Endodermal cell (in vitro differentiated cells): ENCODE data around the gene XYLT1. TPM values are rescaled to one million over a fixed set of nuclear protein-coding genes. Genes with fewer than 3 reads are reported as not detected.

Experiments used
- DNase-seq: peaks from one replicate; pipeline ENCODE4 v3.0.0-alpha.2; 2017
- H3K27ac ChIP-seq: 2 replicates; pipeline ENCODE4 v1.5.1; 2013; ENCODE audit warnings: mild to moderate bottlenecking, low read depth, low read length, moderate library complexity
- H3K27me3 ChIP-seq: 2 replicates; pipeline ENCODE4 v1.6.1; 2013; ENCODE audit warnings: mild to moderate bottlenecking, low read length, moderate library complexity; ENCODE audit not compliant: insufficient read depth, control insufficient read depth, poor library complexity, severe bottlenecking
- H3K36me3 ChIP-seq: 2 replicates; pipeline ENCODE4 v1.7.0; 2013; ENCODE audit warnings: mild to moderate bottlenecking, low read length, moderate library complexity; ENCODE audit not compliant: control insufficient read depth, insufficient read depth
- H3K4me1 ChIP-seq: one replicate; pipeline ENCODE4 v1.7.0; 2013; ENCODE audit warnings: low read length; ENCODE audit not compliant: control insufficient read depth, insufficient read depth
- H3K4me3 ChIP-seq: 2 replicates; pipeline ENCODE4 v1.5.1; 2013; ENCODE audit warnings: mild to moderate bottlenecking, low read length, moderate library complexity
- H3K9ac ChIP-seq: 2 replicates; pipeline ENCODE4 v1.6.1; 2013; ENCODE audit warnings: mild to moderate bottlenecking, low read length, moderate library complexity; ENCODE audit not compliant: poor library complexity, severe bottlenecking; ENCODE audit errors: extremely low read depth
- H3K9me3 ChIP-seq: 2 replicates; pipeline ENCODE4 v1.6.1; 2013; ENCODE audit warnings: mild to moderate bottlenecking, low read length, moderate library complexity; ENCODE audit not compliant: control insufficient read depth
- H3K27ac Mint-ChIP-seq: 2 replicates; pipeline ENCODE4 v1.8.0; 2020; ENCODE audit warnings: mixed read lengths
- H3K27me3 Mint-ChIP-seq: 2 replicates; pipeline ENCODE4 v1.8.0; 2021; ENCODE audit warnings: mild to moderate bottlenecking, mixed read lengths; ENCODE audit not compliant: insufficient read depth
- H3K36me3 Mint-ChIP-seq: 2 replicates; pipeline ENCODE4 v1.8.0; 2020; ENCODE audit warnings: low read depth, mixed read lengths
- H3K4me1 Mint-ChIP-seq: 2 replicates; pipeline ENCODE4 v1.8.0; 2020; ENCODE audit warnings: mixed read lengths
- H3K4me3 Mint-ChIP-seq: 2 replicates; pipeline ENCODE4 v1.8.0; 2020; ENCODE audit warnings: mild to moderate bottlenecking, moderate library complexity, mixed read lengths
- H3K9me3 Mint-ChIP-seq: 2 replicates; pipeline ENCODE4 v1.8.0; 2020; ENCODE audit warnings: mild to moderate bottlenecking, mixed read lengths
- WGBS, 2 experiments: methylation state at CpG; one replicate each; pipeline versions ENCODE4 v1.1.5 to v1.1.7; 2013; ENCODE audit warnings: missing lambda C conversion rate in 2 of 2, mixed read lengths in 1 of 2; ENCODE audit not compliant: insufficient coverage in 1 of 2, insufficient read length in 1 of 2; 5-methylcytosine and 5-hydroxymethylcytosine counted together
- total RNA-seq, 2 donors: library from RNA; stranded (reverse); fragmentation: NEBNext Ultra II Directional in 1 of 2; extraction: Animal tissue kit (Norgen Biotek cat#: 25700) in 1 of 2; gene quantifications; 2 replicates in 1 of 2; 3 replicates in 1 of 2; pipeline ENCODE4 v1.2.1, GENCODE V29; 2021
- TF ChIP-seq, protein P1 (sequence below): fragments of 200-600 bp; sonication (generic); conservative IDR thresholded peaks from 2 replicates; pipeline ENCODE4 v1.5.0; 2021; ENCODE audit warnings: antibody characterized with exemption, mild to moderate bottlenecking

XYLT1 gene
- total RNA-seq, 2 donors from 2014 or later, result 26.8 to 28.5 TPM

DNA sequence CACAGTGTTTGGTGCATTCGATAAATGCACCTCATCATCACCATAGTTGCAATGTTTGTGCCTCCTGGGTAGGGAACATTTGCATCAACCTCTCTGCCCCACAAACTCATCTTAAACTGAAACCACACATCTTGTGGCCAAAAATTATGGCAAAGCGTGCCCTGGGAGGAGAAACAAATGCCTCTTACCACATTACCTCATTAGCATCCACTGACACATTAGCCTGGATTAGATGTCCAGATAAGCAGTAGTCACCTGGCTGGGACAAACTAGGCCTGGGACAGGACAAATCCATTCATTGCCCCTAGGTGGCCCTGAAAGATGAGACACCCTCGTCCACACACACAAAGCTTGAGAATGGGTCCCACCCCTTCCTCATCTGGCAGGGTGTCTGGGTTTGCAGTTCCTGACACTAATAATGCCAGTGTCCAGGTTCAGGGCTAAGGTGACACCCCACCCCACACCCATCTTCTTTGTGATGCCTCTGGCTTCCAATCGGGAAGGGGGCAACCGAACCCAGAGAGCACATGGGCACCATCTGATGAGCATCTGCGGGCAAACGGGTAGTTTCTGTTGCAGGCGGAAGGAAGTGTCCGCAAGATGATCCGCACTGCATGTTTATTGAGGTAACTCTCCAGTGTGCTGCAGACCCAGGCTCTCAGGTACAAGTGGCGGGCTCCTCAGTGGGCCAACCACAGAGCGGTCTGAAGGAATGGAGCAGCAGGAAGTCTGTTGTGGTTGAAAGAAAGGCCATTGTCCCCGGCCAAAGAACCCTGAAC lies 8.6 kb downstream of the XYLT1 start:
- no peak overlapping the region for H3K4me3 ChIP-seq
- Mint-ChIP-seq H3K27me3 (no peaks in the 10 kb centered on the region), H3K27ac (no peak overlapping the region), H3K36me3 (peaks cover 21% of the 10 kb centered on the region), H3K4me1 (peaks cover 27% of the 10 kb centered on the region), H3K9me3 (no peaks in the 10 kb centered on the region), H3K4me3 (no peak overlapping the region)
- H3K9ac ChIP-seq, result no peak overlapping the region
- H3K4me1 ChIP-seq, result peaks cover 5% of the 10 kb centered on the region
- TF ChIP-seq, protein P1, sequence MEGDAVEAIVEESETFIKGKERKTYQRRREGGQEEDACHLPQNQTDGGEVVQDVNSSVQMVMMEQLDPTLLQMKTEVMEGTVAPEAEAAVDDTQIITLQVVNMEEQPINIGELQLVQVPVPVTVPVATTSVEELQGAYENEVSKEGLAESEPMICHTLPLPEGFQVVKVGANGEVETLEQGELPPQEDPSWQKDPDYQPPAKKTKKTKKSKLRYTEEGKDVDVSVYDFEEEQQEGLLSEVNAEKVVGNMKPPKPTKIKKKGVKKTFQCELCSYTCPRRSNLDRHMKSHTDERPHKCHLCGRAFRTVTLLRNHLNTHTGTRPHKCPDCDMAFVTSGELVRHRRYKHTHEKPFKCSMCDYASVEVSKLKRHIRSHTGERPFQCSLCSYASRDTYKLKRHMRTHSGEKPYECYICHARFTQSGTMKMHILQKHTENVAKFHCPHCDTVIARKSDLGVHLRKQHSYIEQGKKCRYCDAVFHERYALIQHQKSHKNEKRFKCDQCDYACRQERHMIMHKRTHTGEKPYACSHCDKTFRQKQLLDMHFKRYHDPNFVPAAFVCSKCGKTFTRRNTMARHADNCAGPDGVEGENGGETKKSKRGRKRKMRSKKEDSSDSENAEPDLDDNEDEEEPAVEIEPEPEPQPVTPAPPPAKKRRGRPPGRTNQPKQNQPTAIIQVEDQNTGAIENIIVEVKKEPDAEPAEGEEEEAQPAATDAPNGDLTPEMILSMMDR, result peak; percentile 65
- peaks cover 8% of the 10 kb centered on the region for H3K9me3 ChIP-seq
- H3K27me3 ChIP-seq, result no peaks in the 10 kb centered on the region
- H3K27ac ChIP-seq, result no peak overlapping the region
- H3K36me3 ChIP-seq, result no peaks in the 10 kb centered on the region
- DNase-seq, result peak; percentile 67
- 90 to 96% methylated on average over 5 to 13 of the region's 13 CpGs for WGBS, 2 experiments

DNA sequence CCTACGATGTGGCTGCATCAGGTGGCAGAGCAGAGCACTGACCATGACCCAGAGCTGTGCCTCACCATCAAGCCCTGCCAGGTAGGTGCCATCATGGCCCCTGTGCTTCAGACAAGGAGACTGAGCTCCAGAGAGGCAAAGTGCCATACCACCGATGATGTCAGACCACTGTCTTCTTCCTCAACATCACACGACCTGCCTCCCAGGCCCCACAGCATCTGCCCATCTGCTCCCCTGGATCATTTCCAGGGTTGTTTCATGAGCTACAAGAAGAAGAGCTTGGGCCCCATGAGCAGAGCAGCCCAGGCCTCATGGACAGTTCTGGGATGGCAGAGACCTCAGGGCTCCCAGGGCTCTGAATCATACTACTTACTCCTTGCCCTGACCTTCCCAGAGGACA lies 9.9 kb downstream of the XYLT1 start:
- H3K4me1 Mint-ChIP-seq, result peaks cover 22% of the 10 kb centered on the region
- Histone ChIP-seq H3K36me3 (no peaks in the 10 kb centered on the region), H3K27ac (no peak overlapping the region), H3K4me3 (no peak overlapping the region), H3K9ac (no peak overlapping the region), H3K27me3 (no peaks in the 10 kb centered on the region), H3K9me3 (peaks cover 8% of the 10 kb centered on the region), H3K4me1 (peaks cover 5% of the 10 kb centered on the region)
- WGBS, 2 experiments, result 94 to 100% methylated on average over 2 to 3 of the region's 3 CpGs
- TF ChIP-seq, protein P1, result no peak
- no peak overlapping the region for H3K27ac Mint-ChIP-seq
- no peaks in the 10 kb centered on the region for H3K27me3 Mint-ChIP-seq
- no peak for DNase-seq
- no peaks in the 10 kb centered on the region for H3K9me3 Mint-ChIP-seq
- H3K36me3 Mint-ChIP-seq, result peaks cover 18% of the 10 kb centered on the region
- H3K4me3 Mint-ChIP-seq, result no peak overlapping the region

DNA sequence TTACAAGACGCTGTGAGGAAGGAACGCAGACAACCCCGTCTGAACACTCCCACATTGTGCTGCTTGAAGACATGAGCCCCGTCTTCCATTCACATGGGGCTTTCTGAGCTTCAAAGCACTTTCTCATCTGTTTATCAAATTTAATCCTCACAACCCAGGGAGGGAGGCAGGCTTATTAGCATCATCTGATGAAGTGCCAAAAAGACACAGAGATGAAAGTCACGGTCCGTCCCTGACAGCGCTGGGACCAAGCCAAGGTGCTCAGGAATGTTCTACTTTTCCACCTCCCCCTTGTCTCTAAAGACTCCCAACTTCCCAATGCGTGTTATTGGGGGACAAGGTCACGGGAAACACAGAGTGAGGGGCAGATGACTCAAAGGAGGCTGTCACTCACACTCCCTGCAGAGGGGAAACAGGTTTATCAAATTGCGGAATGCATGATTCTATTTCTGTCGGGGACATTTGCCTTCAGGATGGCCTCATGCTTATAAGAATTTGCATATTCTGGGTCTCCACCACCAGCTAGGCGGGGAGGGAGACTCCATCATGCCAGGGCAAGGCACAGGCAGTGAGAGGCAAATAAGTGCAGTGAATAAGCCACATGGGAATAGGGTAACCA lies 10.7 kb downstream of the XYLT1 start:
- Mint-ChIP-seq H3K27ac (no peak overlapping the region), H3K9me3 (no peaks in the 10 kb centered on the region), H3K27me3 (no peaks in the 10 kb centered on the region), H3K4me1 (peaks cover 22% of the 10 kb centered on the region), H3K36me3 (peaks cover 18% of the 10 kb centered on the region), H3K4me3 (no peak overlapping the region)
- Histone ChIP-seq H3K4me3 (no peak overlapping the region), H3K9ac (no peak overlapping the region), H3K27me3 (no peaks in the 10 kb centered on the region), H3K36me3 (no peaks in the 10 kb centered on the region), H3K27ac (peak overlapping the region; percentile 3), H3K9me3 (peaks cover 8% of the 10 kb centered on the region), H3K4me1 (peaks cover 5% of the 10 kb centered on the region)
- WGBS, 2 experiments, result 63 to 87% methylated on average over 9 to 12 of the region's 12 CpGs
- TF ChIP-seq, protein P1, result no peak
- DNase-seq, result no peak
